Adrenal gland (tissue), 12 donors: Measurements from ENCODE around the gene EMID1. TPM values are rescaled to one million over a fixed set of nuclear protein-coding genes. Genes with fewer than 3 reads are reported as not detected.

ENCODE experiments used
- DNase-seq, 7 donors: peaks; one replicate each; pipeline ENCODE4 v3.0.0-alpha.2; 2019 to 2020
- H3K27ac ChIP-seq, 5 donors: fragments of 200-600 bp; sonication (generic) in 4 of 5; 1 replicate in 3 of 5; 2 replicates in 2 of 5; pipeline versions ENCODE4 v1.5.1 to v1.8.0; 2016 to 2020; ENCODE audit warnings: mild to moderate bottlenecking in 1 of 5
- H3K27me3 ChIP-seq: fragments of 200-600 bp; 2 replicates; pipeline ENCODE4 v1.8.0; 2021
- H3K36me3 ChIP-seq, 2 donors: fragments of 200-600 bp; replicated peaks in 1 of 2; 1 replicate in 1 of 2; 2 replicates in 1 of 2; pipeline versions ENCODE4 v1.5.1 to v1.8.0; 2018 to 2022
- H3K4me1 ChIP-seq, 2 donors: fragments of 200-600 bp; replicated peaks in 1 of 2; 1 replicate in 1 of 2; 2 replicates in 1 of 2; pipeline versions ENCODE4 v1.5.1 to v1.8.0; 2018 to 2021
- H3K4me3 ChIP-seq, 4 donors: fragments of 200-600 bp; sonication (generic) in 3 of 4; one replicate each; pipeline ENCODE4 v1.5.1; 2016 to 2018
- H3K9me3 ChIP-seq, 3 donors: fragments of 200-600 bp; sonication (generic) in 1 of 3; replicated peaks in 1 of 3; 1 replicate in 2 of 3; 2 replicates in 1 of 3; pipeline versions ENCODE4 v1.5.1 to v1.8.0; 2016 to 2021
- POLR2A ChIP-seq, 2 donors: fragments of 450-650 bp; IDR thresholded peaks; one replicate each; pipeline ENCODE4 v1.6.1; 2017; ENCODE audit warnings: antibody characterized with exemption in 2 of 2, mild to moderate bottlenecking in 2 of 2, moderate library complexity in 1 of 2
- WGBS, 4 donors: extraction: QIAGEN DNeasy Blood & Tissue Kit in 2 of 4; methylation state at CpG; one replicate each; pipeline versions ENCODE4 v1.1.5 to v1.1.7; 2013 to 2017; 5-methylcytosine and 5-hydroxymethylcytosine counted together
- intact Hi-C, 2 donors: fragments of 100-400 bp; cut with DNase I; formaldehyde crosslinking; loops; one replicate each; pipeline versions ENCODE4 v1.14.1 to v1.15.0; 2022 to 2023
- polyA plus RNA-seq, 3 donors: library from polyadenylated mRNA; stranded (reverse); fragments of 200-250 nt in 2 of 3; fragments of 350-450 nt in 1 of 3; fragmentation: Illumina TruSeq in 1 of 3; extraction: RNeasy Lipid Tissue Mini Kit (QIAGEN cat#74804) in 1 of 3; gene quantifications; one replicate each; pipeline ENCODE4 v1.2.3, GENCODE V29; 2013 to 2014
- total RNA-seq, 9 donors: library from RNA; depleted of rRNA in 4 of 9; stranded (reverse); fragments of >200 nt in 4 of 9; fragments of 120-200 nt in 1 of 9; fragmentation: NEBNext Ultra II Directional in 1 of 9; extraction: Animal tissue kit (Norgen Biotek cat#: 25700) in 1 of 9; gene quantifications; one replicate each; pipeline versions ENCODE4 v1.1.0 to v1.2.4, GENCODE V29; 2013 to 2023
- TF ChIP-seq, protein P1 (sequence below), 6 experiments: fragments of 450-650 bp in 4 of 6; fragments of 200-600 bp in 2 of 6; sonication (generic) in 1 of 6; IDR thresholded peaks; 1 replicate in 5 of 6; 2 replicates in 1 of 6; pipeline versions ENCODE4 v1.5.1 to v1.8.0; 2016 to 2021; ENCODE audit warnings: antibody characterized with exemption in 6 of 6, mild to moderate bottlenecking in 2 of 6, moderate library complexity in 1 of 6
- donor health status: healthy with polysubstance abuse.
- donor health status: Bipolar disorder and iron deficiency.
- donor health status: DM: yes; HTN: yes; CAD: no.
- donor health status: DM: no; HTN: no; CAD: no.
- donor health status: DM: no; HTN: no; CAD: no.
- donor health status: DM: yes; HTN: yes; CAD: no.

The EMID1 gene
- total and polyA plus RNA-seq, 12 donors, result 2.5 to 70.9 (median 38.7) TPM

DNA sequence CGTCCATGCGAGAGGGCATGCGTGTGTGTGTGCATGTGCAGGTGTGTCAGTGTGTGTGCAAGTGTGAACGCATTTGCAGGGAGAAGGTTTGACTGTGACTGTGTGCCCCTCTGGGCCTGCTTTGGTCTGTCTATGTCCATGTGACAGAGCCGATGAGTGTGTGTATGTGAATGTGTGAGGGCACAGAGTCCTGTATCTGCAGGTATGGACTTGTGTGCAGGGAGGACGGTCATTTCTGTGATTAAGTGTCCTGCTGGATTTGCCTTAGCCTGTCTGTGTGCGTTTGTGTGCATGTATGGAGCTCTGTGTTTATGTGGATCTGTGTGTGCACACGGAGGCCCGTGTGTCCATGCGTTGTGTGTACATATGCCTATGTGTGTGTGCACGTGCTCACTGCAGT, 5.4 kb downstream of the EMID1 start:
- Histone ChIP-seq H3K9me3 (no peaks in the 10 kb centered on the region), H3K4me1 (peaks cover 3 to 20% of the 10 kb centered on the region in 2 donors), H3K27me3 (no peaks in the 10 kb centered on the region), H3K4me3 (no peak overlapping the region), H3K27ac (no peak overlapping the region), H3K36me3 (no peaks in the 10 kb centered on the region)
- intact Hi-C loops, result no loop called here
- 84 to 99% (median 89%) methylated on average over 8 to 11 of the region's 11 CpGs for WGBS, 4 donors
- no peak for TF ChIP-seq POLR2A (IDR thresholded peaks at IDR 0.05)
- TF ChIP-seq, protein P1, sequence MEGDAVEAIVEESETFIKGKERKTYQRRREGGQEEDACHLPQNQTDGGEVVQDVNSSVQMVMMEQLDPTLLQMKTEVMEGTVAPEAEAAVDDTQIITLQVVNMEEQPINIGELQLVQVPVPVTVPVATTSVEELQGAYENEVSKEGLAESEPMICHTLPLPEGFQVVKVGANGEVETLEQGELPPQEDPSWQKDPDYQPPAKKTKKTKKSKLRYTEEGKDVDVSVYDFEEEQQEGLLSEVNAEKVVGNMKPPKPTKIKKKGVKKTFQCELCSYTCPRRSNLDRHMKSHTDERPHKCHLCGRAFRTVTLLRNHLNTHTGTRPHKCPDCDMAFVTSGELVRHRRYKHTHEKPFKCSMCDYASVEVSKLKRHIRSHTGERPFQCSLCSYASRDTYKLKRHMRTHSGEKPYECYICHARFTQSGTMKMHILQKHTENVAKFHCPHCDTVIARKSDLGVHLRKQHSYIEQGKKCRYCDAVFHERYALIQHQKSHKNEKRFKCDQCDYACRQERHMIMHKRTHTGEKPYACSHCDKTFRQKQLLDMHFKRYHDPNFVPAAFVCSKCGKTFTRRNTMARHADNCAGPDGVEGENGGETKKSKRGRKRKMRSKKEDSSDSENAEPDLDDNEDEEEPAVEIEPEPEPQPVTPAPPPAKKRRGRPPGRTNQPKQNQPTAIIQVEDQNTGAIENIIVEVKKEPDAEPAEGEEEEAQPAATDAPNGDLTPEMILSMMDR (IDR thresholded peaks at IDR 0.05), result no peak
- DNase-seq, result no peak

DNA sequence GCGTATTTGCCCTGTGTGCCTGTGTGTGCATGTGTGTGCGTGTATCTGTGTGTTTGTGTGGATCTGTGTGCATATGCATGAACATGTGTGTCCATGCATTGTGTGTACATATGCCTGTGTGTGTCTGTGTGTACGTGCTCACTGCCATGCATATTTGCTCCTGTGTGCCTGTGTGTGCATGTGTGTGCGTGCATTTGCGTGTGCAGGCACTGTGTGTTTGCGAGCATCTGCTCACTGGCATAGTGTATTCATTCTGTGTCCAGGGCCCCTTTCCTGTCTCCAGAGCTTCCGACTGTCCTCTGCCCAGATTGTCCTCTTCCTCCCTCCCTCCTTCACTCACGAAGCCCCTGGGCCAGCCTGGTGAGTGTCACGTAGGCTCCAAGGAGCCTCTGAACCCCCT, 5.8 kb downstream of the EMID1 start:
- Histone ChIP-seq H3K36me3 (no peaks in the 10 kb centered on the region), H3K4me3 (no peak overlapping the region), H3K27ac (no peak overlapping the region), H3K4me1 (peaks cover 6 to 21% of the 10 kb centered on the region in 2 donors), H3K27me3 (no peaks in the 10 kb centered on the region), H3K9me3 (no peaks in the 10 kb centered on the region)
- intact Hi-C loops, result no loop called here
- DNase-seq, result no peak
- TF ChIP-seq, protein P1 (IDR thresholded peaks at IDR 0.05), result no peak
- no peak for TF ChIP-seq POLR2A (IDR thresholded peaks at IDR 0.05)
- 91 to 97% (median 95%) methylated on average over 9 of the region's 9 CpGs for WGBS, 4 donors

DNA sequence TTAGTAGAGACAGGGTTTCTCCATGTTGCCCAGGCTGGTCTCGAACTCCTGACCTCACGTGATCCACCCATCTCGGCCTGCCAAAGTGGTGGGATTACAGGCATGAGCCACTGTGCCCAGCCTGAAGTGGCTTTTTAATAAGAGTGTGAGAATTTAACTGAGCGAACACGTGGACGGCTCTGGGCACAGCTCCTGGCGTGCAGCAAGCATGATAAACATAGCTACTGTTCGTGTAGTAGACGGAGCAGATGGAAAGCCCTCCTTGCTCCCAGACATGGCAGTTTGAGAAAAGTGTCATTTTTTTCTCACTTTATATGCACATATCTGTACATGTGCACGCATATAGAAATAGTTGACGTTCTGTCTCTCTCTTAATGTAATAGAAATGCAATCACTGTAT, 7.0 kb downstream of the EMID1 start:
- H3K4me1 ChIP-seq, result peaks cover 16 to 27% of the 10 kb centered on the region in 2 donors
- no peaks in the 10 kb centered on the region for H3K9me3 ChIP-seq
- H3K4me3 ChIP-seq, result no peak overlapping the region
- no peaks in the 10 kb centered on the region for H3K36me3 ChIP-seq
- 88 to 98% (median 92%) methylated on average over 7 to 11 of the region's 11 CpGs for WGBS, 4 donors
- H3K27ac ChIP-seq, result no peak overlapping the region
- intact Hi-C loops, result no loop called here
- DNase-seq, result no peak
- no peak for TF ChIP-seq POLR2A (IDR thresholded peaks at IDR 0.05)
- TF ChIP-seq, protein P1 (IDR thresholded peaks at IDR 0.05), result no peak
- no peaks in the 10 kb centered on the region for H3K27me3 ChIP-seq

DNA sequence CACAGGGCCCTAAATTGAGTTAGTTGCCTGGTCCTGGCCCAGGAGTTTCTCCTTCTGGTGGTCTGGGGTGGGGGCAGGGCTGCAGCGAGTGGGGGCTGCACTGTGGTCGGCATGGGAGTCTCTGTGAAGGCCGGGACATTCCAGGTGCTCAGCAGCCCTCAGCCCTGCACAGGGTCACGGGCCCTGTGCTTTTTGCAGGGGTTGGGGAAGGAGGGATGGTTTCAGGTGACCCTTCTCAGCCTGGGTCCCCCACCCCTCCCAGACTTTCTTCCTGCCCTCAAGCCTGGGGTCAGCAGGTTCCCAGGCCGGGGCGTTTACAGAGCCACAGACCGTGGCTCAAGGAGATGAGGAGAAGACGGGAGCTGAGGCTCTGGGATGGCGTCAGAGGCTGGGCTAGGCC, 7.8 kb downstream of the EMID1 start:
- H3K27ac ChIP-seq, result no peak overlapping the region
- no peak overlapping the region for H3K4me3 ChIP-seq
- peaks cover 15 to 31% of the 10 kb centered on the region in 2 donors for H3K4me1 ChIP-seq
- DNase-seq, result no peak
- no peaks in the 10 kb centered on the region for H3K9me3 ChIP-seq
- WGBS, 4 donors, result 86 to 91% (median 87%) methylated on average over 3 to 9 of the region's 9 CpGs
- intact Hi-C loops, result no loop called here
- H3K36me3 ChIP-seq, result no peaks in the 10 kb centered on the region
- no peaks in the 10 kb centered on the region for H3K27me3 ChIP-seq
- no peak for TF ChIP-seq POLR2A (IDR thresholded peaks at IDR 0.05)
- TF ChIP-seq, protein P1 (IDR thresholded peaks at IDR 0.05), result no peak
